CD1c-positive myeloid dendritic cell (primary cell): Measurements from ENCODE around the gene CHRNA4.

Experiments used
- DNase-seq: peaks from one replicate; pipeline ENCODE4 v3.0.0-alpha.2; 2016; ENCODE audit errors: extremely low spot score

The CHRNA4 gene

DNA sequence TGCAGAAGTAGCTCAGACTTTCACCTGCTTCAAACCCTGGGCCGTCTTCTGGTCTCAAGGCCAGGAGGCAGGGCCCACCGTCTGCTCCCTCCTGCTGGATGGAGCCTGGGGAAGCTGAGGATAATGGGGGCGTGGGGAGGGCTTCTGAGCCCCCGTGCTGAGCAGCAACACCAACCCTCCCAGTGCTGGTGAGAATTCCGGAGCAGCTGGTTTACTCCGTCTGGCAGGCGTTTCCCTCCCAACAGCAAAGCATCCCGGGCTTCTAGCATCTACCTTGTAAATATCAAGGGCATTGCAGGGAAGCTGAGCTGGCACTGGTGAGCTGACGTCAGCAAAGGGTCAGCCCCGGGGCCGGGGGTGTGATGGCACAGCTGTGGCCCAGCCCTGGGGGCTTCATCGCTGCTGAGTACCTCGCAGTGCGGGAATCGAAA lies 16.8 kb upstream of the CHRNA4 start:
- DNase-seq = no peak

DNA sequence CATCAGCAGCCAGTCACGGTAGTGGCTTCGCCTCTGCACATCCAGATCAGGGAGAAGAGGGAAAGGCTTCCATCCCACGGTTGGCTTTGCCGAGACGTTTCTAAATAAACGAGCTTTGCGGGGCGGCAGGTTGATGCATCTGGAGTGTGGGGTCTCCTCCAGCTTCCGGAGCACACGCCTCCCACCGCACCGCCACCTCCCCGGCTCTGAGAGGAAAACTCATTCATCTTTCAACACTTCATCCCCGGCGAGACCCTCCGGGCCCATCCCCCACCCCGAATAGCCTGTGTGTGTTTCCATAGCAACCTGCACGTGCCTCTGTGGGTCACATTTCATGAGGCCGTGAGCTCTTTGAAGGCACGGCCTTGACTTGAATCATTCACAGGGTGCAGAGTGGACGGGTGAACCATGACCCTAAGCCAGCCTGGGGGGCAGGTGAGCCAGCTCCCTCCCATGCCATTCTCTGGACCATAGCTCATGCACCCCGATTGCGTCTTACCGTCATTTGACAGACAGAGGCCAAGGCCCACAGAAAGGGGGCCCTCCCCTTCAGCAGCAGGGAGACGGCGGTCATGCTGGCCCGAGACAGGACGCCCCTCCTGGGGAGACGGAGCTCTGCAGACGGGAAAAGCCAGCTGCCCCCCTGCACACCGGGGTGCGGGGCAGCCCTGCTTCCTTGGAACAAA lies 16.2 kb upstream of the CHRNA4 start:
- DNase-seq = no peak

GRCh38 chr20:63376283-63377250 lies 15.4 kb upstream of the CHRNA4 start:
- peak; percentile 10 for DNase-seq

DNA sequence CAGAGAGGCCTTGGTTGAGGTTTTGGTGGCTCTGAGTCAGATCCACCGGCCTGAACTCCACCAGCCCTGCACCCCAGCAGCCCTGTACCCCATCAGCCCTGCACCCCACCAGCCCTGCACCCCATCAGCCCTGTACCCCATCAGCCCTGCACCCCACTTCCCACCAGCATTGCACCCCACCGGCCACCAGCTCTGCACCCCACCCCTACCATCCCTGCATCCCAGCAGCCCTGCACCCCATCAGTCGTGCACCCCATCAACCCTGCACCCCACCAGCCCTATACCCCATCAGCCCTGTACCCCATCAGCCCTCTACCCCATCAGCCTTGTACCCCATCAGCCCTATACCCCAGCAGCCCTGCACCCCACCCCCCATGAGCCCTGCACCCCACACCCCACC lies 14.3 kb upstream of the CHRNA4 start:
- DNase-seq = no peak

DNA sequence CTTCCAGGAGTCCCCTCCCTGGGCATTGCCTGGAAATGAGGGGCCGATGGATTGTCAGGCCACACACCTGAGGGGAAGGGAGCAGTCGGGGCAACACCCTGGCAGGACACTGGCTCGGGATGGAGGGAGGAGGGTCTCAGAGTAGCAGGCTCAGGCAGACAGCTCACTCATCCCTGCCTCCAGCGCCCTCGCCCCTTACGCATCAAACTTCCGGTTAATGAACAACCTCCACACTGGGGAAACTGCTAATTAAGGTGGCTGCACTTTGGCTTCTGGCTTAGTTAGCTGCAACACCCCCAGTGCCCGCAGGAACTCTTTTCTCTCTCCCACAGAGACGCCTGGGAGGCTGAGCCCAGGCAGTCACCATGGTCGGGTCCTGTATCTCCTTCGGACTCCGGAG lies 13.4 kb upstream of the CHRNA4 start:
- no peak for DNase-seq

DNA sequence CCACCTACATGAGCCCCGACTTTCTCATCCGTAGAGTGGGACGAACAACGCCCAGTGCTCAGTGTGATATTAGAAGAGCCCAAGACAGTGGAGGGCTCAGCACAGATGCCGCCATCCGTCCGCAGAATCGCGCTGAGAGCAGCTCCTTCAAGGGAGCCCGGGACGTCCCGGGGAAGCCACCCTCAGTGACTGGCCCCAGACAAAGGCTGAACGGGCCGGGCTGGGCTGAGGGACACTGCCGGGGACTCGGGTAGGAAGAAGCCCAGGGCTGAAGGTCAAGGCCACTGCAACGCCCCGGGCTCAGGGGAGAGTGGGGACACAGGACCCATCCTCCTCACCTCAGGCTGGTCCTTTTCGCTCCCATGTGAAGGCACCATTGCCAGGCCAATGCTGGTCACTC lies 12.8 kb upstream of the CHRNA4 start:
- no peak for DNase-seq

GRCh38 chr20:63372971-63373885 lies 12.1 kb upstream of the CHRNA4 start:
- DNase-seq = peak; percentile 43

- no peak for DNase-seq
These were observed 10.2 kb upstream of the CHRNA4 start for GRCh38 chr20:63371291-63371865.

GRCh38 chr20:63370618-63371187 lies 9.6 kb upstream of the CHRNA4 start:
- no peak for DNase-seq

GRCh38 chr20:63369724-63370617 lies 8.8 kb upstream of the CHRNA4 start:
- no peak for DNase-seq

DNA sequence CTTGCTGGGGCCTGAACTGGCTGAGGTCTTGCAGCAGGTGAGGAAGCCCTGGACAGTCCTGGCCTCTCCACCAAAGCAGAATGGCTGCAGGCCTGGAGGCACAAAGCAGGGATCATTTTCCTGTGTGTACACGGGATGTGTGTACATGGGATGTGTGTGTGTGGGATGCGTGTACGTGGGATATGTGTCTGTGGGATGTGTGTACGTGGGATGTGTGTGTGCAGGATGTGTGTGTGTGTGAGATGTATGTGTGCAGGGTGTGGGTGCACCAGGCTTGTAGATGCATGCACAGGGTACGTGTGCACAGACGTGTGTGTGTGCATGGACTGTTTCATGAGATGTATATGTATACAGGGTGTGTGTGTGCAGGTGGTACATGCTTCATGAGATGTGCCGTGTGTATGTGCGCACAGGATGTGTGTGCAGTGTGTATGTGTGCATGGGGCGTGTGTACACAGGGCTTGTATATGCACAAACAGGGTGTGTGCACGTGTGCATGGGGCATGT lies 7.9 kb upstream of the CHRNA4 start:
- no peak for DNase-seq

DNA sequence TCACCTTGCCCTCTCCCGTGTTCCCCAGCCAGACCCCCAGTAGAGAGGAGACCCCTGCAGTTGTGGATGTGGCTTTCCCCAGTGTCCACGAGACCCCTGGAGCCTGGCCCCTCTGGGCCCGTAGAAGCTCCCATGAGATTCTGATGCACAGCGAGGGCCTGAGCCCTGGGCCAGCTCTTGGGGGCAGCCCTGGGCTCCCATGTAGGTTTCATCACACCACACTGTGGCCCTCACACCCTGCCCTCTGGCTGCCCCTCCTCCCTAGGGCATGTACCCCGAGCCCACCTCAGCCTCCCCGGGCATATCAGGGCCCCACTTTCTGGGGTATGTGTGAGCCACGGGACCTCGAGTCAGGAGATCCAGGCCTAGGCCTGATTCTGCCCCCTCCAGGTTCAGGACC lies 7.0 kb upstream of the CHRNA4 start:
- DNase-seq = no peak

DNA sequence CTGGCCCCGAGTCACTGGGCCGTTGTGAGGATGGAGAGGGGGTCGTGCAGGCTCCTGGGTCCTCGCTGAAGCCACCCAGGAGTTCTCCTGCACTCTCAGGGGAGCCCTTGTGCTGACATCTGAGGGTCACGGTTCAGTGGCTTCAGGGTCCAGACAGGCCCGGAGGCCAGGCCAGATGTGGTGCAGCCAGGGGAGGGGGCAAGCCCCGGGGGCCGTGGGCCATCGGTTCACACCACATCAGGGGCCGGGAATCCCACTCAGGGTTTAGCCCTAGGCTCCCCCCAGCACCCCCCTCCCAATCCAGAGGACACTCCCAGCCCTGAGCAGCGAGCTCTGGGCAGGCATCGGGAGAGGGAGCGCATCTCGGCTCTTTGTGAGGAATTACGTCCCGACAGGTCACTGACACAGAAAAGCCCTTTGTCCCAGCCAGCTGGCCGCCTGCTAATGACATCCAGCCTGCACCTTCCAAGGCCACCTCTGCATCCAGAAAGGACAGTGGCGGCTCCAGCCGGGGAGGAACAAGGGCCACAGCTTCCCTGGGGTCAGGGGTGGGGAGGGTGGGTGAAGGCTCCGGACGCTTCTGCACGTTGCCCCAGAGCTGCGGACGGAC lies 6.4 kb upstream of the CHRNA4 start:
- DNase-seq = no peak

DNA sequence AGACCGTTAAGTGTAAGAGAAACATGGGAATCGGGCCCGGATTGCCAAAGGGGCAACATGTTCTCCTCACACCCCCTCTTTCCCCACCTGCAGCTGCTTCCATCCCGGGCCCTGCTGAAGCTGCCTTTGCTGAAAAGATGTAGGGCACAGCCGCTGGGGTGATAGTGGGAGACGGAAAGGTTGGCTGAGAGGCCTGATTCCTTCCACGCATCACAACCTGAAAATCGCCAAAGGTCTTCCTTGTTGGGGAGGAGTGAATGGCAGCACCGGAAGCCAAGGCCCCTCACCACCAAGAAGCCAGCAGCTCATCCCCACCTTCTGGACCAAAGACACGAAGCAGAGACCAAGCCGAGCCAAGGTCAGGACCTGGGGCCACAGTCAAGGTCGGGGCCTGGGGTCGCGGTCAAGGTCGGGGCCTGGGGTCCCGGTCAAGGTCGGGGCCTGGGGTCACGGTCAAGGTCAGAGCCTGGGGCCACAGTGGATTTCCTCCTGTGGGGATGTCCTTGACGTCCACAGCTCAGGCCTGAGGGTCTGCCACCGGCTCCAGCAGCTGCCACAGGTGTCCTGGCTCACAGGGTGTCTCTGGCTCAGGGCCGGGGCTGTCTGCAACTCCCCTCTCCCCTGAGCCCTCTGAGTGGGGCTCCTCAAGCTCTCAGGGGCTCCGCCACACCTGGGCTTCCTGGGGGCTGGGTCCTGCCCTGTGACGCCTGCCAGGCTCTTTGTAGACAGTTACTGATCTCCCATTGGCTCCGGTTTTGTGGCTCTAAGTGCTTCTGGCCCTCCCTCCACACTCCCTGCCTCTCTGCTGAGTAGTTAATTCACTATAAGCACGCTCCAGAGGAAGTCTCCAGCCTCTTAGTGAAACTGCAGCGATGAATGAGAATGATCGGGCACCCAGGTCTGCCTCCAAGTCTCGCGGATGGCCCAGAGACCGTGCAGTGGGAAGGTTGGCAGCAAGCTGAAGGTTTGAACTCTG lies 5.5 kb upstream of the CHRNA4 start:
- no peak for DNase-seq

GRCh38 chr20:63365601-63366389 lies 4.6 kb upstream of the CHRNA4 start:
- no peak for DNase-seq

DNA sequence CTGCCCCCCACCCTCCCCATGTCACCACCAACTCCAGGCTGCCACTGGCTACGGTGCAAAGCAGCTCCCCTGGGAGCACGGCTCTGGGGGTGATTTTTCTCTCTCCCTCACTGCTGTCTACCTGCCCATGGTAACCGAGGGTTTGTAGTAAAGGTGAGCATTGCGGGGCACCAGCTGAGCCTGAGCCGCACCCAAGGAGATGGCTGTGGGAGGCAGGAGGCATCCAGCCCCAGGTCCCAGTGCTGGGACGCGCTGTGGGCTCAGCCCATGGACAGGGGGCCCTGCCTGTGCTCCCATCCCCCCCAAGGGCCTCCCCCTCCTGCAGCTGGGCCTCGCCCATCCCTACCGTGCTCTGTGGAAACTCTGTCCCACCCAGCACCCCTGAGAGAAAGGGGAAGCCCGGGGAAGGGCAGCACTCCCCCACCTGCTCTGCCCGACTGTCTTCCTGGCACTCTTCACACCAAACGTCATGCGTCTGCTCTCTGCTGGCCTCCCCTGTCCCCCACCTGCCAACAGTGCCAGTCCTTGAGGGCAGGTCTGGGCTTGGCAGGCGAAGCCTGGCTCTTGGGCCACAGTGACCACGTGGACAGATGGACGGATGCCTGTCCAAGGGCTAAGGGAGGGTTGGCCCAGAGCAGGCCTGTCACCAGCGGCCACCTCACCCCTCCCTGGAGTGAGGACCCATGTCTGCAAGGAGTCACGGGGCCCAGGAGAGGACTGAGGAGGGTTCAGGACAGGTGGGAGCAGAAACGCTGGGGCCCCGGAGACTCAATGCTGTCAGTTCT lies 3.8 kb upstream of the CHRNA4 start:
- DNase-seq = no peak
